ENCODE data around the gene CFAP126. TPM values are rescaled to one million over a fixed set of nuclear protein-coding genes. Genes with fewer than 3 reads are reported as not detected.

CFAP126 gene
- total and polyA plus RNA-seq, 2 of the 13 experiments (the other 11 are each of a cell fraction or from before 2014, with no cell fraction given), result not detected

DNA sequence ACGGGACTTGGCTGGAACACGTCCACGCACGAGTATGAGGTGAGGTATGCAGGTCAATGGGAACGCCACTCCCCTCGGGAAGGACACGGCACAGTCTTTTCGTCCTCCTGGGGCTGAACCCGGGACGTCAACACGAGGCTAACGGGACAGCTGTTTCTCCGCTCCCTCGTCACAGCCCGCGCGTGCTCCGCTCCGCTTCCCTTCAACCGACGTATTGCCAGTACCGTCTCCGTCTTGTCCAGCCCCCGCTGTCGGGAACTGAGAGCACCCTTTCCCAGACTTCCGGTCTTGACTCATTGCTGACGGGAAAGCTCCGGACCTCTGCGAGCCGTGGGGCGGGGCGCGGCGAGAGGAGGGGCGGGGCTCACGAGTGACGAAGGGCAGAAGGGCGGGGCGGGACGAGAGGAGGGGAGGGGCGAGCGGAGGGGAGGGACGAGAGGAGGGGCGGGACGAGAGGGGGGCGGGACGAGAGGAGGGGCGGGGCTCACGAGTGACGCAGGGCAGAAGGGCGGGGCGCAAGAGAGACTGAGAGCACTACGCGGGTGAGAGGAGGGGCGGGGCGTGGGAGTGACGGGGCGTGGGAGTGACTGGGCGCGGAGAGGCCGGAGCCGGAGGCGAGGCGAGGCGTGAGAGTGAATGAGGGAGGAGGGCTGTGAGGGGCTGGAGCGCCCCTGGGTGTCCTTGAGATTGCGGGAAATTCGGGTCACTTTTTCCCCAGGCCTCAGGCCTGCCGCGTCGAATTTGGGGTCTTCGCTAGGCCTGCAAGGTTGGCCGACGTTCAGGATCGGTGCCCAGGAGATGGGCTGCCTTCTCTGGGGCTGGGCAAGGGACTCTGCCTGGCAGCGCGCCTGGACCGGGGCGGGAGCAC lies 22.2 kb upstream of the CFAP126 start (continued):
- TF ChIP-seq, protein P1, sequence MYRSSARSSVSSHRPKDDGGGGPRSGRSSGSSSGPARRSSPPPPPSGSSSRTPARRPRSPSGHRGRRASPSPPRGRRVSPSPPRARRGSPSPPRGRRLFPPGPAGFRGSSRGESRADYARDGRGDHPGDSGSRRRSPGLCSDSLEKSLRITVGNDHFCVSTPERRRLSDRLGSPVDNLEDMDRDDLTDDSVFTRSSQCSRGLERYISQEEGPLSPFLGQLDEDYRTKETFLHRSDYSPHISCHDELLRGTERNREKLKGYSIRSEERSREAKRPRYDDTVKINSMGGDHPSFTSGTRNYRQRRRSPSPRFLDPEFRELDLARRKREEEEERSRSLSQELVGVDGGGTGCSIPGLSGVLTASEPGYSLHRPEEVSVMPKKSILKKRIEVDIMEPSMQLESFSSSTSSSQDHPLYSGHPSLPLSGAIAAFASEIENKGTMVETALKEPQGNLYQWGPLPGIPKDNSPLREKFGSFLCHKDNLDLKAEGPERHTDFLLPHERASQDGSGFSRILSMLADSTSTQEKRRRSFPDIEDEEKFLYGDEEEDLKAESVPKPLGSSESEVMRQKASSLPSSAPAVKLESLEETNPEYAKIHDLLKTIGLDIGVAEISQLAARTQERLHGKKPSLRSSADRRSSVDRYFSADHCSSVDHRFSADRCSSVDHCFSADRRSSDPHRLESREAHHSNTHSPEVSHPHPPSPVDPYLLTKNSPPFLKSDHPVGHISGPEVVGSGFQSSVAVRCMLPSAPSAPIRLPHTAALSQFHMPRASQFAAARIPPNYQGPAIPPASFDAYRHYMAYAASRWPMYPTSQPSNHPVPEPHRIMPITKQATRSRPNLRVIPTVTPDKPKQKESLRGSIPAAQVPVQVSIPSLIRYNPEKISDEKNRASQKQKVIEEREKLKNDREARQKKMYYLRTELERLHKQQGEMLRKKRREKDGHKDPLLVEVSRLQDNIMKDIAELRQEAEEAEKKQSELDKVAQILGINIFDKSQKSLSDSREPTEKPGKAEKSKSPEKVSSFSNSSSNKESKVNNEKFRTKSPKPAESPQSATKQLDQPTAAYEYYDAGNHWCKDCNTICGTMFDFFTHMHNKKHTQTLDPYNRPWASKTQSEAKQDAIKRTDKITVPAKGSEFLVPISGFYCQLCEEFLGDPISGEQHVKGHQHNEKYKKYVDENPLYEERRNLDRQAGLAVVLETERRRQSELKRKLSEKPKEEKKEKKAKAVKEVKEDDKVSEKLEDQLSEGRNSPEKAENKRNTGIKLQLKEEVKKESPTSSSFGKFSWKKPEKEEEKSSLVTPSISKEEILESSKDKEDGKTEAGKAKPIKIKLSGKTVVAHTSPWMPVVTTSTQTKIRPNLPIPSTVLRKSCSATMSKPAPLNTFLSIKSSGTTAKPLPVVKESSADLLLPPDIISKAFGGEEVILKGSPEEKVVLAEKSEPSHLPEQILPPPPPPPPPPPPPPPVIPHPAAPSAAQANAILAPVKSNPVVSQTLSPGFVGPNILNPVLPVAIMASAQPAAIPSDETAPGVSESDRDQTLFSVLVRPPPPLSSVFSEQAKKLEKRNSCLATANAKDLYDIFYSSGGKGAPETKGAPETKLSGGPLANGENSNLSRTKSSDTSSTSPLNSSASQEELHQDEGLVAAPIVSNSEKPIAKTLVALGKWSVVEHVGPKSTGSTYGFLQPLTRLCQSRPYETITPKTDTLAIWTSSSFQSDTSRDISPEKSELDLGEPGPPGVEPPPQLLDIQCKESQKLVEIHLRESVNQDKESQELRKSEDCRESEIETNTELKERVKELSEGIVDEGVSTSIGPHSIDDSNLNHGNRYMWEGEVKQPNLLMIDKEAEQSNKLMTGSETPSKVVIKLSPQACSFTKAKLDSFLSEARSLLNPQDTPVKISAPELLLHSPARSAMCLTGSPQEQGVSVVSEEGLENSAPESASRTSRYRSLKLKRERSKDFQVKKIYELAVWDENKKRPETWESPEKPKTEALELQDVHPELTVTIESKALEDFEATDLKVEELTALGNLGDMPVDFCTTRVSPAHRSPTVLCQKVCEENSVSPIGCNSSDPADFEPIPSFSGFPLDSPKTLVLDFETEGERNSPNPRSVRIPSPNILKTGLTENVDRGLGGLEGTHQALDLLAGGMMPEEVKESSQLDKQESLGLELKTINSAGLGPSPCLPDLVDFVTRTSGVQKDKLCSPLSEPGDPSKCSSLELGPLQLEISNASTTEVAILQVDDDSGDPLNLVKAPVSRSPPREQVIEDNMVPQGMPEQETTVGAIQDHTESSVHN (CRISPR knock-in tag; IDR thresholded peaks at IDR 0.05), result peak; percentile 83; the same call in 1 of the 2 replicates
- TF ChIP-seq SALL1 (CRISPR knock-in tag; IDR thresholded peaks at IDR 0.05) (peak; percentile 79), RNF2 (conservative IDR thresholded peaks at IDR 0.05; ENCODE audit: low read depth) (peak; percentile 79), KLF9 (CRISPR knock-in tag; IDR thresholded peaks at IDR 0.05; ENCODE audit: low read depth) (peak; percentile 54; the same call in 1 of the 2 replicates), ZNF747 (CRISPR knock-in tag; IDR thresholded peaks at IDR 0.05; ENCODE audit: borderline replicate concordance) (no peak; the same call in 1 of the 2 replicates), TP53 (CRISPR knock-in tag; conservative IDR thresholded peaks at IDR 0.05) (no peak), ZNF746 (CRISPR knock-in tag; IDR thresholded peaks at IDR 0.05) (0 out of 2 replicates have a peak, but pooled peaks have one; percentile 8), GLI4 (CRISPR knock-in tag; IDR thresholded peaks at IDR 0.05; ENCODE audit: borderline replicate concordance) (peak; percentile 34; the same call in 1 of the 2 replicates), MEF2D (CRISPR knock-in tag; IDR thresholded peaks at IDR 0.05) (peak; percentile 69), ZNF260 (CRISPR knock-in tag; IDR thresholded peaks at IDR 0.05; ENCODE audit: borderline replicate concordance, low read depth) (no peak), ZNF143 (CRISPR knock-in tag; IDR thresholded peaks at IDR 0.05) (peak; percentile 57; the same call in 1 of the 2 replicates), PHF5A (CRISPR knock-in tag; IDR thresholded peaks at IDR 0.05; ENCODE audit: low read depth, unreplicated experiment) (no peak), HOXA5 (CRISPR knock-in tag; IDR thresholded peaks at IDR 0.05) (peak; percentile 80), ZBTB21 (CRISPR knock-in tag; IDR thresholded peaks at IDR 0.05) (peak; percentile 95)
- TF ChIP-seq, protein P2, sequence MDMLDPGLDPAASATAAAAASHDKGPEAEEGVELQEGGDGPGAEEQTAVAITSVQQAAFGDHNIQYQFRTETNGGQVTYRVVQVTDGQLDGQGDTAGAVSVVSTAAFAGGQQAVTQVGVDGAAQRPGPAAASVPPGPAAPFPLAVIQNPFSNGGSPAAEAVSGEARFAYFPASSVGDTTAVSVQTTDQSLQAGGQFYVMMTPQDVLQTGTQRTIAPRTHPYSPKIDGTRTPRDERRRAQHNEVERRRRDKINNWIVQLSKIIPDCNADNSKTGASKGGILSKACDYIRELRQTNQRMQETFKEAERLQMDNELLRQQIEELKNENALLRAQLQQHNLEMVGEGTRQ (IDR thresholded peaks at IDR 0.05; ENCODE audit: low read depth, low read length), result no peak
- TF ChIP-seq, protein P2 (CRISPR knock-in tag; IDR thresholded peaks at IDR 0.05; ENCODE audit: borderline replicate concordance), result no peak
- TF ChIP-seq, protein P3, sequence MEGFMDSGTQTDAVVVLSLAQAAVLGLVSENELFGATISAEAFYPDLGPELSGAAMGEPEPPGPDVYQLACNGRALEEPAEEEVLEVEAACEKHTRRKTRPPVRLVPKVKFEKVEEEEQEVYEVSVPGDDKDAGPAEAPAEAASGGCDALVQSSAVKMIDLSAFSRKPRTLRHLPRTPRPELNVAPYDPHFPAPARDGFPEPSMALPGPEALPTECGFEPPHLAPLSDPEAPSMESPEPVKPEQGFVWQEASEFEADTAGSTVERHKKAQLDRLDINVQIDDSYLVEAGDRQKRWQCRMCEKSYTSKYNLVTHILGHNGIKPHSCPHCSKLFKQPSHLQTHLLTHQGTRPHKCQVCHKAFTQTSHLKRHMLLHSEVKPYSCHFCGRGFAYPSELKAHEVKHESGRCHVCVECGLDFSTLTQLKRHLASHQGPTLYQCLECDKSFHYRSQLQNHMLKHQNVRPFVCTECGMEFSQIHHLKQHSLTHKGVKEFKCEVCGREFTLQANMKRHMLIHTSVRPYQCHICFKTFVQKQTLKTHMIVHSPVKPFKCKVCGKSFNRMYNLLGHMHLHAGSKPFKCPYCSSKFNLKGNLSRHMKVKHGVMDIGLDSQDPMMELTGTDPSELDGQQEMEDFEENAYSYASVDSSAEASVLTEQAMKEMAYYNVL (CRISPR knock-in tag; IDR thresholded peaks at IDR 0.05; ENCODE audit: borderline replicate concordance), result no peak

All from HepG2 (cell line).